Measurements from ENCODE around the gene MBTPS1. TPM values are rescaled to one million over a fixed set of nuclear protein-coding genes. Genes with fewer than 3 reads are reported as not detected.

MBTPS1 gene
- total RNA-seq, 4 donors from 2014 or later: 36.3 to 77.6 (median 53.0) TPM

- peaks cover 0 to 98% (median 14%) of the 10 kb centered on the region in 3 donors for H3K36me3 ChIP-seq
- H3K4me3 ChIP-seq: no peak overlapping the region
- H3K27ac ChIP-seq: no peak overlapping the region
- 84 to 90% methylated on average over 5 to 6 of the region's 6 CpGs for WGBS, 2 donors
- TF ChIP-seq POLR2A (IDR thresholded peaks at IDR 0.05) (no peak), CTCF (IDR thresholded peaks at IDR 0.05) (no peak)
- intact Hi-C loops (cut with DNase I): loop anchor here (10.0 kb wide), 1 partner anchor 104 kb away; the partner anchor contains the start of gene TAF1C
- DNase-seq: no peak
- H3K27me3 ChIP-seq: no peaks in the 10 kb centered on the region
- H3K9me3 ChIP-seq: no peaks in the 10 kb centered on the region
- H3K4me1 ChIP-seq: peaks cover 0 to 9% (median 3%) of the 10 kb centered on the region in 3 donors
Observed at GRCh38 chr16:84080813-84081212, 35.9 kb downstream of the MBTPS1 start.

GRCh38 chr16:84080378-84080777, 36.4 kb downstream of the MBTPS1 start:
- no peaks in the 10 kb centered on the region for H3K9me3 ChIP-seq
- H3K27me3 ChIP-seq: no peaks in the 10 kb centered on the region
- WGBS, 2 donors: 50 to 59% methylated on average over 5 to 8 of the region's 8 CpGs
- no peak for TF ChIP-seq CTCF (IDR thresholded peaks at IDR 0.05)
- no peak for TF ChIP-seq POLR2A (IDR thresholded peaks at IDR 0.05)
- peaks cover 1 to 98% (median 15%) of the 10 kb centered on the region in 3 donors for H3K36me3 ChIP-seq
- intact Hi-C loops (cut with DNase I): loop anchor here (10.0 kb wide), 1 partner anchor 104 kb away; the partner anchor contains the start of gene TAF1C
- DNase-seq: no peak
- H3K4me1 ChIP-seq: peaks cover 0 to 9% (median 3%) of the 10 kb centered on the region in 3 donors
- H3K27ac ChIP-seq: no peak overlapping the region
- no peak overlapping the region for H3K4me3 ChIP-seq

- Histone ChIP-seq H3K4me1 (peaks cover 0 to 9% (median 3%) of the 10 kb centered on the region in 3 donors), H3K4me3 (no peak overlapping the region), H3K27me3 (no peaks in the 10 kb centered on the region), H3K36me3 (peaks cover 8 to 98% (median 22%) of the 10 kb centered on the region in 3 donors), H3K27ac (no peak overlapping the region), H3K9me3 (no peaks in the 10 kb centered on the region)
- no peak for DNase-seq
- intact Hi-C loops (cut with DNase I): loop anchor here (10.0 kb wide), 1 partner anchor 105 kb away; the partner anchor contains the start of gene TAF1C
- 82 to 88% methylated on average over 6 of the region's 6 CpGs for WGBS, 2 donors
- TF ChIP-seq CTCF (IDR thresholded peaks at IDR 0.05) (no peak), POLR2A (IDR thresholded peaks at IDR 0.05) (no peak)
Observed at GRCh38 chr16:84079664-84080063, 37.1 kb downstream of the MBTPS1 start.

GRCh38 chr16:84075376-84075775, 41.4 kb downstream of the MBTPS1 start:
- Histone ChIP-seq H3K27me3 (no peaks in the 10 kb centered on the region), H3K27ac (no peak overlapping the region), H3K9me3 (no peaks in the 10 kb centered on the region), H3K4me1 (peaks cover 0 to 3% (median 2%) of the 10 kb centered on the region in 3 donors), H3K4me3 (no peak overlapping the region), H3K36me3 (peaks cover 8 to 100% (median 37%) of the 10 kb centered on the region in 3 donors)
- intact Hi-C loops (cut with DNase I): no loop called here
- 85 to 93% methylated on average over 10 to 11 of the region's 11 CpGs for WGBS, 2 donors
- no peak for DNase-seq
- TF ChIP-seq CTCF (IDR thresholded peaks at IDR 0.05) (no peak), POLR2A (IDR thresholded peaks at IDR 0.05) (no peak)

- no peak for DNase-seq
Observed at GRCh38 chr16:84074721-84075120, 42.0 kb downstream of the MBTPS1 start.

More at GRCh38 chr16:84074721-84075120, 42.0 kb downstream of the MBTPS1 start:
- Histone ChIP-seq H3K9me3 (no peaks in the 10 kb centered on the region), H3K36me3 (peaks cover 8 to 100% (median 40%) of the 10 kb centered on the region in 3 donors), H3K4me3 (no peak overlapping the region), H3K4me1 (peaks cover 0 to under 1% (median 0%) of the 10 kb centered on the region in 3 donors), H3K27ac (no peak overlapping the region), H3K27me3 (no peaks in the 10 kb centered on the region)
- 83 to 91% methylated on average over 2 to 3 of the region's 3 CpGs for WGBS, 2 donors
- no peak for TF ChIP-seq CTCF (IDR thresholded peaks at IDR 0.05)
- intact Hi-C loops (cut with DNase I): no loop called here

All from esophagus squamous epithelium (tissue), 5 donors.